PC-9 (cell line): ENCODE measurements around the gene SAMD11.

Experiments
- EZH2 ChIP-seq: fragments of 200-600 bp; sonication (generic); IDR thresholded peaks from 2 replicates; pipeline ENCODE4 v1.8.0; 2017; ENCODE audit warnings: antibody characterized with exemption, low read depth
- TF ChIP-seq, protein P1 (sequence below): fragments of 200-600 bp; sonication (generic); conservative IDR thresholded peaks from 2 replicates; pipeline ENCODE4 v1.6.1; 2017; ENCODE audit warnings: mixed run types, antibody characterized with exemption, mild to moderate bottlenecking, moderate library complexity

DNA sequence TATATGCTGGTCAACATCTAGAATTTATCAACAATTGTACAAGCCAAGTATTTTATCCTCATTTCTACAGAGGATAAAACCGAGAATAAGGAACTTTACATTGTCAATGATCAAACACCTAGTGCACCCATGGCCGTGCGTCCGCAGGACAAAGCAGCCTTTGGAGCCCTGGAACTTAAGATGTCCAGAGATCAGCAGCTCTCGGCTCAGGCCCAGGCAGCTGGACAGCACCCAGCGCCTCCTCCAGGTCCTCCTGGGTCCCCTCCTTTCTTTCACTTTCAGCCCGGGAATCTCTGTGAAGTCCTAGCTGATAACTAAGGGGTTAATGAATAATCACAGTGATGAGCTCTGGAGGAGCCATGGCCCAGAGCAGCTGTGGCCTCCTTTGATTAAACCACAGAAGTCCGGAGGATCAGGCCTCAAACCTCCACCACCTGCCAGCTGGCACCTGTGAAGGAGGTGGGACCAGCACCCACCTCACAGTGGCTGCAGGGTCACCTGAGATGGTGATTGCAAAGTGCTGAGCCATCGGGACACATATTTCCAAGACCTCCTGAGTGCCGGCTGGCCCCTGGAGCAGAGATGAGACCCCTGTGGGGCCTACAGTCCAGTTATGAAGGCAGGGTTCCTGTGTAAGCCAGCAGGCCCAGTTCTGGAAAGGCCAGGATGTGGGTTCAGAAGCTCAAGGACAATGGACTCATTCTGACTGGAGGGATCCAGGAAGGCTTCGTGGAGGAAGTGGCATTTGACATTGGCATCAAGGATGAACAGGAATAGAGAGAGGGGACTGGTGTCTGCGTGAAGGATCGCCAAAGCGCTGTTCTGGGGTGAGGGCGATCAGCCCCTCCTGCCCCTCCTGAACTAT is 11.6 kb upstream of the SAMD11 start:
- TF ChIP-seq EZH2, result no peak
- TF ChIP-seq, protein P1, sequence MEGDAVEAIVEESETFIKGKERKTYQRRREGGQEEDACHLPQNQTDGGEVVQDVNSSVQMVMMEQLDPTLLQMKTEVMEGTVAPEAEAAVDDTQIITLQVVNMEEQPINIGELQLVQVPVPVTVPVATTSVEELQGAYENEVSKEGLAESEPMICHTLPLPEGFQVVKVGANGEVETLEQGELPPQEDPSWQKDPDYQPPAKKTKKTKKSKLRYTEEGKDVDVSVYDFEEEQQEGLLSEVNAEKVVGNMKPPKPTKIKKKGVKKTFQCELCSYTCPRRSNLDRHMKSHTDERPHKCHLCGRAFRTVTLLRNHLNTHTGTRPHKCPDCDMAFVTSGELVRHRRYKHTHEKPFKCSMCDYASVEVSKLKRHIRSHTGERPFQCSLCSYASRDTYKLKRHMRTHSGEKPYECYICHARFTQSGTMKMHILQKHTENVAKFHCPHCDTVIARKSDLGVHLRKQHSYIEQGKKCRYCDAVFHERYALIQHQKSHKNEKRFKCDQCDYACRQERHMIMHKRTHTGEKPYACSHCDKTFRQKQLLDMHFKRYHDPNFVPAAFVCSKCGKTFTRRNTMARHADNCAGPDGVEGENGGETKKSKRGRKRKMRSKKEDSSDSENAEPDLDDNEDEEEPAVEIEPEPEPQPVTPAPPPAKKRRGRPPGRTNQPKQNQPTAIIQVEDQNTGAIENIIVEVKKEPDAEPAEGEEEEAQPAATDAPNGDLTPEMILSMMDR, result no peak
